GM21825 (cell line): Measurements from ENCODE around the gene DPEP1.
"Not testable (repeated sequence)": the region's sequence is repeated elsewhere in the genome, so short reads cannot be mapped to it uniquely, and the experiment has no call there.

ENCODE experiments used
- ATAC-seq: cut with Tn5 transposase; IDR thresholded peaks from one replicate; pipeline ENCODE4 v1.9.1; 2021; ENCODE audit warnings: mild to moderate bottlenecking, moderate library complexity; ENCODE audit not compliant: unreplicated experiment

Gene DPEP1

DNA sequence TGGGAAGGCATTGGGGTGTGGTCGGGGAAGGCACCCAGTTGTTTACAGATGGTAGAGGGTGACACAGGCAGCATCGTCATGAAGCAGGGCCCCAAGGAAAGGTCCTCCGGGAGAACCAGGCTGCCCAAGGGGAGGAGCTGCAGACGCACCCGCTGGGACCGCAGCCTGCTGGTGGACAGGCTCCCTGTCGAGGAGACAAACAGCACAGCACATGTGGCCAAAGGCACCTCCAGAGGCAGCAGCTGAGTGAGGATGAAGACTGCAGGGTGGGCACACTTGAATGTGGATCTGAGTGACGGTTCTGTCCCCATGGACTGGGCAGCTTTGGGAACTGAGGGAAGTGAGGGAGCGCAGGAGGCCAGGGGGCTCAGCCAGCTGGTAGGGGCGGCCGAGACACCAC, 31.7 kb downstream of the DPEP1 start:
- ATAC-seq: no peak

DNA sequence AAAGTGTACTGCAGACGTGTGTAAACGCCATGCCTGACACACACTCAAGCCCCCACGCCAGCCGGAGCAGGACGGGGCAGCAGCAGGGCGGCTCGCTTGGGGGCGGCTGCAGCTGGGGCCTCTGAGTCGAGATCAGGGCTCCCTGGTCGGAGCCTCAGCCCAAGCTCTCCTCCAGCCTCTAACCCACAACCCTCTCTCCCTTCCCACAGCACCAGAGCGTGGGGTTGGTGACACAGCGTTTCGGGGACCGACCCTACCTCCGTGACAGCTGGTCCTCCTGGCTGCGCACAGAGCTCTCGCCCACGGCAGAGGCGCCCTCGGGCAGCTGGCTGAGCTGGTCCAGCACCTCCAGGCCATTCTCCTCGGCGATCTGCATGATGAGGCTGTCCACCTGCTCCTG, 32.8 kb downstream of the DPEP1 start:
- ATAC-seq: no peak

DNA sequence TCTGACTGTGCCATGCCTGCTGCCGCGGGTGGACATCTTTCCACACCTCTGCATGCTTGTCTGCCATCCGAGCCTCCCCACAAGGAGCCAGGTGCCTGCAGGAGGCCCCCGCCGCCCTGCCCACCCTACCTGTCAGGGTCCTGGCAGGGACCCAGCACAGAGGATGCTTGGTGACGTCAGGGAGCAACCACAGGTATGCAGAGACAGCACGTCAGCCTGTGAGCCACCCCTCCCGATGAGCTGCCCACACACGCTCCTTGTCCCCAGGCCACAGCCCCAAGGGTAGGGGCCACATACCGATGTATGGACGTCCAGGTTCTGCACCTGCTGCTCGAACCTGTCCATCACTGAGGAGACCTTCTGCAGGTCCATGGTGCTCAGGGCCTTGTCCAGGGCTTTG, 33.5 kb downstream of the DPEP1 start:
- no peak for ATAC-seq

DNA sequence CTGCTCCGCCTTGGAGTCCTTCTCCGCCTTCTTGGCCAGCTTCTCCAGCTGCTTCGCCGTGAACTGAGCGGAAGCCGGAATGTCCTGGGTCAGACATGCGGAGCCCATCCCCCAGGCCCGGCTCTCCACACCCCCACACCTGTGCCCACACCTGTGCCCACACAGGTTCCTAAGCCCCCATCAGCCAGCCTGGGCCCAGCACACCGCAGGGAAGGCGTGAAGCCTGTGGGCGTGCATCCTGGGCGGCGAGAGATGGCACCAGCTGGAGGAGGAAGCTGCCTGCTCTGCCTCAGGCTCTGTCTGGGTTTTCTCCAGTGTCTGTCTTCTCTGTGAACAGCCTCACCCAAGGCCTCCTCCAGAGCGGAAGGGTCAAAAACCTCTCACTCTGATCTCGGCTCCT, 38.1 kb downstream of the DPEP1 start:
- ATAC-seq: no peak

DNA sequence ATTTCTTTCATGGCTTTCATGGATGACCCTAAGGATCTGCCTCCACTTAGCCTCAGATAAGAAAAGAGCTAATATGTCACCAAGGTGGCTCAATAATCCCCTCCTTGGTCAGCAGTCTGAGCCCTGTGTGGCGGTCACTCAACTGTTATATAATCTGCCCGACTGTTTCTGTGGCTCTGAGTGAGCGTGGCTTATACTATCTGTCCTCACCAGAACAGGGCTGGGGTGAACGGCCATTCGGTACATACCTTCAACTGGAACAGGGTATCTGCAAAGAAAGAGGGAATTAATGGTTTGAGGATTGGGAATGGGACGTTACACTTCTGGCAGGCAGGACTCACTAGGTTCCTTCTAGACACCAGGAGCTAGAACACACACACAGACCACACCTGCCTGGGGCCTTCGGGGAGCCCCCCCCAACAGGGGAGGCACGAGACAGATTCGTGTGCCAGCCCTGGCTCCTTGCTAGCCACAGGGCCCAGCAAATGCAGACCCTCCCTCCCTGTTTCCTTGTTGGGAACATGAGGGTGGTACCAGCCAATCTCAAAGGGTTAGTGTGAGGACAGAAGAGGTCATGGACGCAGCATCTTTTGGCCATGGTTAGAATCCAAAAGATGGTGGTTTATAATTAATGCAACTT, 40.3 kb downstream of the DPEP1 start:
- no peak for ATAC-seq

DNA sequence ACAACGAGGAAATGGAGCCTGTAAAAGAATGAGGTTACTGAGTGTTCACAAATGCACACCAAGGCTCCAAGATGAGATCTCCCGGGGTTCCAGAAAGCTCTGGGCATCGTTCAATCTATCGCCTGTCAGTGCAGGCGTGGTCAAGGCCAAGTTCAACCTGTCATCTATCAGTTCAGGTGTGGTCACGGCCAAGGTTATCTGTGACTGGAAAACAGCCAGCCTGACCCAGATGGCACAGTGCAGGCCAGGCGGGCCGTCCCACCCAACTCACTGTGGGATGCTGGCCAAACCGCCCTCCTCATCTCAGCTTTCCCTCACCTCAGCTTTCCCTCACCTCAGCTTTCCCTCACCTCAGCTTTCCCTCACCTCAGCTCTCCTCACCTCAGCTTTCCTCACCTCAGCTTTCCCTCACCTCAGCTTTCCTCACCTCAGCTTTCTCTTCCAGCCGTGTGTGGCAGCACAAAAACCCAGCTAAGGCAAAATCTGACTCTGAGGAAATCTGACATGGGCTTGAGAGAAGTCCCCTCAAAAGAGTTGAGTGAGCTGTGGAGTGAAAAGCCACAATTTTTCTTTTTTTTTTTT, 41.7 kb downstream of the DPEP1 start:
- no peak for ATAC-seq

DNA sequence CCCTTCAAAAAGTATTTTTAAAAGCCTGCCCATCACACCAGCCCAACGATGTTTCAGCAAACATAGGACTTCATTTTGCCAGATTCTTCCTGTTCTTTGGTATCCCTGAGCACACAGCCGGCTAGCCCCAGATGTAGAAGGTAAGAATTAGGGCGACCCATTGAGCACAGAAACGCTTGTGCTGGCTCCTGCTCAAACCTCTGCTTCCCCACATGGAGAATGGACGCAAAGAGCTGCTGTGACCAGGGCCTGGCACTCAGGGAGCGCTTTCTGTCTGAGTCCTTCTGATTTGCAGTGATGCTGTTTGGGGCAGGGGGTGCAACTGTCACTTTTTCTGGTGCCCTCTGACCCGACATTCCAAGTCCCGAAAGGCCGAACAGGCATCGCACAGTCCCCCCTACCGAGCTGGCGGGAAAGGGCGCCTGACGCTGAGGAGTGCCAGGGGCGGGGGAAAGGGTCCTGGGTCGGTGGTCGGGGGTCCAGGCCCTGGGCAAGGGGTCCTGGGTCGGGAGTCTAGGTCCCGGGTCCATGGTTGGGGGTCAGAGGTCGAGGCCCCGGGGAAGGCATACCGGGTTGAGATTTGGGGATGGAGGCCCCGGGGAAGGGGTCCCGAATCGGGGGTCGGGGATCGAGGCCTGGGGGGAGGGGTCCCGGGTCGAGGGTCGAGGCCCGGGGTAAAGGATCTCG, 43.1 kb downstream of the DPEP1 start:
- no peak for ATAC-seq

DNA sequence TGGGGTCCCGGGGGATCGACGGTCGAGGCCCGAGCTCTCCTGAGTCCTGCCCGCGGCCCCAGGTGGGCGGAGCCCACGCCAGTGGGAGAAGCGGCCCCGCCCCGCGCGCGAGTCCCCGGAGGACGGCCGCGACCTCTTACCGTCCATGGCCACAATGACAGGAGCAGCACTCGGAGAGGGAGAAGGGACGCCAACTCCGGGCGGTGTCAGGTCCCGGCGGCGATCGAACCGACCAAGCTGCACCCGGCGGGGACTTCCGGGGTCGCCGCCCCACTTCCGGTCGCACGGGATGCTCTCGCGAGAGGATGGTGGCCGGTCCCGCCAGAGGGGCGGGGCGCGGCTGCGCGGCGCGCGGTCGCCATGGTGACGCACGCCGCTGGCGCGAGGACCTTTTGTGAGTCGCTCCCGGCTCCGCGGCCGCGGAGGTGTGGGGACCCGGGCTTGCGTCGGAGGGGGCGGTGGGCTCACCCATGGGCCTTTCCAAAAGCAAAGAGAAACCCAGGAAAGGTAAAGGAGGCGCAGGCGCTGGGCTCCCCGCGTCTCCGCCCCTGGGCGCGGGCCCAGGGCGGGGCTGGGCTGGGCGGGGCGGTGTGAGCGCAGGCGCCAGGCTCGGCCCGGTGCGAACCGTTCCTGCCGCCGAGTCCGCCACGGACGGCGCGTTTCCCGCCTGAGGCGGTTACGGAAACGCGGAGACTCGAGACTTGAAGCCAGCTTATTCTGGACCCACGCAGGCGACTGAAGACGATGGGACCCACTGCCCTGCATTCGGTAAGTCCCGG, 44.2 kb downstream of the DPEP1 start, which contains the start of the genes CHMP1A and SPATA33:
TSS of gene CHMP1A (minus strand) at position 267 of the 779 bp plus-strand sequence. CDS start at position 147, 120 bp downstream.
TSS of gene SPATA33 (plus strand) at position 395 of the 779 bp plus-strand sequence. CDS start at position 471, 76 bp downstream.
- ATAC-seq: peak; percentile 92

DNA sequence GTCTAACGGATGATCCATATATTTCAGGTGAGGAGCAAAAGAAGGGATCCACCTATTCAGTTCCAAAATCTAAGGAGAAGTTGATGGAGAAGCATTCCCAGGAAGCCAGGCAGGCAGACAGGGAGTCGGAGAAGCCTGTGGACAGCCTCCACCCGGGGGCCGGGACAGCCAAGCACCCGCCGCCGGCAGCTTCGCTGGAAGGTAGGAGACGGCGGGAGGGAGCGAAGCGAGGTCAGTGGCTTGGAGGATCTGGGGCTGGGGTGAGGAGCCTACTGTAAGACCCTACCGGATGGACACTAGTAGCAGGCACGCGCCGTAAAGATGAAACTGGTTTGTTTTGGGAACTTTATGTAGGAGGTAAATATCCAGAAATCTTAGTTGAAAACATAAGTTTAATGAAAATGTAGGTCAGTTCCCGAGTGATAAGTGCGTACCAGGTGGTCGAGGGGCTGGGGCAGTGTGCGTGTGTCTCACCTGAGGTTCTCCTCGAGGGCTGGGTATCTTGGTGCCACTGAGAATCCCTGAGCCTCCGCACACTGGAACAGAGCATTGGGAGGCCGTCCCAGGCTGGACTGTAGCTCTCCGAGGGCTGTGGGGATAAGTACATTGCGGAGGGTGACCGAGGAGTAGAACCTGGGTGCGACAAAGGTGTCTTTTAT, 44.9 kb downstream of the DPEP1 start:
- no peak for ATAC-seq

DNA sequence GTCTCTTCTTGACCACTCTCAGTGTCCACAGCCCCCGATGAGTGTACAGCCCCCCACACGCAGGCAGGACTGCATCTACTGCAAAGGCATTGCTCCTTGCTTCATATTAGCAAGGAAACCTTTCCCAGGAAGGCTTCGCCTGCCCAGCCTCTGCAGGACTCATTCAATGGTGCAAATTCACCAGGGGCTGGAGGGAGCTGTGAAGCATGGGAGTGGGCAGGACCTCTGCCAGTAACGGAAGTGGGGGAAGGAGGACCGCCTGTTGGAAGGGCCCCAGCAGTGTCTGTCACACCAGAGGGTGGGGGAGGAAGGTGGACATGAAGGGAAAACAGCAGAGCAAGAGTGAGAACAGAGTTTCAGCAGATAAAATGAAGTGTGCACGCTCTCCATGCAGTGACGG, 46.7 kb downstream of the DPEP1 start:
- no peak for ATAC-seq

DNA sequence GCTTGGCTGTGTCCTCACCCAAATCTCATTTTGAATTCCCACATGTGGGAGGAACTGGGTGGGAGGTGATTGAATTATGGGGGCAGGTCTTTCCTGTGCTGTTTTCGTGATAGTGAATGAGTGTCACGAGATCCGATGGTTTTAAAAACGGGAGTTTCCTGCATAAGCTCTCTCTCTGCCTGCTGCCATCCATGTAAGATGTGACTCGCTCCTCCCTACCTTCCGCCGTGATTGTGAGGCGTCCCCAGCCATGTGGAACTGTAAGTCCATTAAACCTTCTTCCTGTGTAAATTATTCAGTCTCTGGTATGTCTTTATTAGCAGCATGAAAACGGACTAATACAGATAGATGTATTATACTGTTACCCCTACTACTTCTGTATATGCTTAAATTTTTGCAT, 47.8 kb downstream of the DPEP1 start:
- ATAC-seq: no peak

DNA sequence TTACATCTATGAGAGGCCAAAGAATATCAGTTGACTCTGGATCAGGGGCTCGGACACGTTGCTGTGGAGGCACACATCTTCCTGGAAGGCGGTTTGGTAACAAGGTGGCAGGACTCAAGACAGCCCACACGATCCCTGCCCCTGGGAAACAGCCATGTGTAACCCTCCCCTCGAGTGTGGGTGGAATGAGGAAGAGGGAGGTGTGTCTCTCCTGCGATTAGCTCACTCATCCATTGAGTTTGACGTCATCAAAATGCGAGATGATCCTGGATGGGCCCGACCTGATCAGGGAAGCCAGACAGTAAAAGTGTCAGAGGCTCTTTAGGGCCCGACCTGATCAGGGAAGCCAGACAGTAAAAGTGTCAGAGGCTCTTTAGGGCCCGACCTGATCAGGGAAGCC, 50.8 kb downstream of the DPEP1 start:
- not testable (repeated sequence) for ATAC-seq

DNA sequence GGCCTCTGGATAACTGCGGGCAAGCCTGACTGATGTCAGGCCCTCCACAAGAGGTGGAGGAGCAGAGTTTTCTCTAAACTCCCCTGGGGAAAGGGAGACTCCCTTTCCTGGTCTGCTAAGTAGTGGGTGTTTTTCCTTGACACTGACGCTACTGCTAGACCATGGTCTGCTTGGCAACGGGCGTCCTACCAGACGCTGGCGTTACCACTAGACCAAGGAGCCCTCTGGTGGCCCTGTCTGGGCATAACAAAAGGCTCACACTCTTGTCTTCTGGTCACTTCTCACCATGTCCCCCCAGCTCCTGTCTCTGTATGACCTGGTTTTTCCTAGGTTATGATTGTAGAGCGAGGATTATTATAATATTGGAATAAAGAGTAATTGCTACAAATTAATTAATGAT, 53.6 kb downstream of the DPEP1 start:
- ATAC-seq: not testable (repeated sequence)

DNA sequence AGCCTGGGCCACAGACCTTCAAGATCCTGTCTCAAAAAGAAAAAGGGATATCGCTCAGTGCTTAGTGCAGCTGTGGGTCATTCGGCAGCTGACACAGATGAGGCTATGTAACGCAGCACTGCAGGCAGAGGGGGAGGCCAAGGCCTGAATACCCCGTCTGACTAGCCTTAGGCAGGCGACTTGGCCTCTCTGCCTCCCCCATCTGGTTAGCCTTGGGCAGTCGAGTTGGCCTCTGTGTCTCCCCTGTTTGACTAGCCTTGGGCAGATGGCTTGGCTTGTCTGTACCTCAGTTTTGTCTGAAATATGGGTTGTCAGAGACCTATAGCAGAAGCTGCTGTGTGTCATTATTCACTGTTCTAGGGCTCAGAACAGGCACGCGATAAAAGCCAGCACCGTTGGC, 54.2 kb downstream of the DPEP1 start:
- ATAC-seq: no peak

DNA sequence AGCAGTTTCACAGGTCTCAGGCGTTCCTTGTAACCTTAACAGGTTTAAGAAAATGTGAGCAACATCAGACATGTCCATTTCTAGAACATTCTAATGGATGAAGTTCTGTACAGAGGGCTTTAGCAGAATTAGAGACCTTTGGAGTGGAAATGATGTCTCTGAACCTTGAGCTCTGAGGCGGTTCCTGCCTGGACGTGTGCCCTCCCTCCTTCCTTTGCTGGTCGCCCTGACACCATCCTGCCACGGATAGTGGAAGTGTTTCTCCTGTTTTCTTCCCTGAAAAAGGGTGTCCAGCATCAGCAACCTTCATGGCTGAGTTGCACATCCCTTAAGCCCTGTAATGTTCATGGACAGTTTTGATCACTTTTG, 55.3 kb downstream of the DPEP1 start:
- no peak for ATAC-seq

DNA sequence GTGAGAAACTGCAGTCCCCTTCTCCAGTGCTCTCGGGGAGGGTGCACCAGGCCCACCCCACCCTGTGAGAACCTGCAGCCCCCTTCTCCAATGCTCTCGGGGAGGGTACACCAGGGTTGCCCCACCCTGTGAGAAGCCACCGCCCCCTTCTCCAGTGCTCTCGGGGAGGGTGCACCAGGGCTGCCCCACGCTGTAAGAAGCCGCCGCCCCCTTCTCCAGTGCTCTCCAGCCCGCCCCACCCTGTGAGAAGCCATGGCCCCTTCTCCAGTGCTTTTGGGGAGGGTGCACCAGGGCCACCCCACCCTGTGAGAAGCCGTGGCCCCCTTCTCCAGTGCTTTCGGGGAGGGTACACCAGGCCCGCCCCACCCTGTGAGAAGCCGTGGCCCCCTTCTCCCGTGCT, 56.3 kb downstream of the DPEP1 start:
- no peak for ATAC-seq

DNA sequence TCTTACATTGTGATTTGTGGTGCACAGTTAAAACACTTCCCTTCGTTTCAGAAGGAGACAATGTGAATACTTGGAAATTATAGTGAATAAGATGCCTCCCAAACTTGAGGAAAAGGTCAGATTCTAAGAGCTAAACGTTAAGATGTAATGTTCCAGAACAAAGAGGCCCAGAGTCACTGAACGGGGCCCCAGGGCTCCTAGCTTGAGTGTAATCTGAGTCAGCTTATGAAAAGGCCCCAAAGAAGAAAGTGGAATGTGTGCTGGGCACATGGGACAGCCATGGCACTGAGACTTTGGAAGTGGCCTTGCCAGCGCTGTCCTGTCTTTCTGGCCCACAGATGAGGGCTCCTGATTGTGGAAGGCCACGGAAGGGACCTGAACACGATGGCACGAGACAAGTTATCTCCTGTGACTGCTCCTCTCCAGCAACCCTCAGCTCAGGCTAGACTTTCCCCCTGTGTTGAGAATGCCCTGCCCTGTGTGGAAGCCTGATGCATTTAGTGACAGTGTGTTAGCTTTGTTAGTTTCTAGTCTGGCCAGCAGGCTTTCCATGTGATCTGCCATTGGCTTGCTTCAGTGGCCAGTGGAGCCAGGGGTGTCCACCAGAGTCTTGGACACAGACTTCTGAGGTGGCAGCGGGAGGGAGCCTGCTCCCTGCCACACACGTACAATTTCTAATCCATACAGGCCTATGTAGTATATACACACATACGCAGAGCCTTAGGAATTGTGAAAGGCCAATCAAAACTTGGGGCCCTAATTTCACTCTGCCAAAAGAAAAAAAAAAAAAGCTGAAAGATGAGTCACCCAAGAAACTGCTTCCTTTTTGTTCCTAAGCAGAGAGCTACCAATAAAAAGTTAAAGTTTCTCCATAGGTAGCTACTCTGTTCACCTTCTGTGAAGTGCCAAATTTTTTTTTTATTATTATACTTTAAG, 57.3 kb downstream of the DPEP1 start:
- no peak for ATAC-seq

DNA sequence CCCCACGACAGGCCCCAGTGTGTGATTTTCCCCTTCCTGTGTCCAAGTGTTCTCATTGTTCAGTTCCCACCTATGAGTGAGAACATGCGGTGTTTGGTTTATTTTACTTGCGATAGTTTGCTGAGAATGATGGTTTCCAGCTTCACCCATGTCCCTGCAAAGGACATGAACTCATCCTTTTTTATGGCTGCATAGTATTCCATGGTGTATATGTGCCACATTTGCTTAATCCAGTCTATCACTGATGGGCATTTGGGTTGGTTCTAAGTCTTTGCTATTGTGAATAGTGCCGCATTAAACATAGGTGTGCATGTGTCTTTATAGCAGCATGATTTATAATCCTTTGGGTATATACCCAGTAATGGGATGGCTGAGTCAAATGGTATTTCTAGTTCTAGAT, 58.1 kb downstream of the DPEP1 start:
- ATAC-seq: not testable (repeated sequence)

DNA sequence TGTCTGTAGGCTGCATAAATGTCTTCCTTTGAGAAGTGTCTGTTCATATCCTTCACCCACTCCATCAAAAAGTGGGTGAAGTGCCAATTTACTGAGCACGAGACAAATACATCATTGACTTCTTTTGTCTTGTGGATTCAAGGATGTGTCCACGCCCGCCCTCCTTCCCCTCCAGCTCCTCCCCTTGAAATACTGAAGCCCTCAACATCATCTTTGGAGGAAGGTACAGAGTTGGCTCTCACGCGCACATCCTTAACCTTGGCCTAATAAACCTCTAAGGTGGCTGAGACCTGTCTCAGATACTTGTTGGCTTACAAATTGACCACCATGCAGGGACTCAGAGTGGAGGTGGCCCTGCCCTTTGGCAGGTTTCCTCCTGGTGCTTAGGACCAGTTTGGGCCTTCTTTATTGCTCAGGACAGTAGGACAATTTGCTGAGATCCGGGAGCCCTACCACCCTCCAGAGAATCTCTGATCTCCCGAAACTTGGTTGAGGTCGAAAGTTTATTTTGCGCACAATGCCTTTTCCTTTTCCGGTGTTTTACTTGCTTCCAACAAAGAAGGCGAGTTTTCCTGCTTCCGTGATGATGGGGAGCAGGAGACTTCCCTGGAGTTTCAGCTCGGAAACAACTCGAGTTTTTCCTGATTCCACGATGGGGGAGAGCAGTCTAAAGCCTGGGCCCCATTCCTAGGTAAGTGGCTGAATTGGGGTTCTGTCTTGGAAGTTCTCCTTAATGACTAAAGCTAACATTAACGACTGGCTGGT, 58.9 kb downstream of the DPEP1 start:
- no peak for ATAC-seq
